GM23248 (cell line): ENCODE data around the gene MBNL1. TPM values are rescaled to one million over a fixed set of nuclear protein-coding genes. Genes with fewer than 3 reads are reported as not detected.

Source experiments
- DNase-seq: peaks from one replicate; pipeline ENCODE4 v3.0.0-alpha.2; 2015
- H2AFZ ChIP-seq: fragments of 200-600 bp; sonication (generic); 2 replicates; pipeline ENCODE4 v1.6.1; 2016; ENCODE audit warnings: antibody characterized with exemption
- H3F3A ChIP-seq: fragments of 200-600 bp; sonication (generic); 2 replicates; pipeline ENCODE4 v1.6.1; 2016; ENCODE audit warnings: mild to moderate bottlenecking, antibody characterized with exemption, mixed run types; ENCODE audit not compliant: insufficient read depth
- H3K27ac ChIP-seq: fragments of 200-600 bp; sonication (generic); 2 replicates; pipeline ENCODE4 v1.5.1; 2016; ENCODE audit warnings: mild to moderate bottlenecking
- H3K27me3 ChIP-seq: fragments of 200-600 bp; sonication (generic); replicated peaks from 2 replicates; pipeline ENCODE4 v1.6.1; 2016; ENCODE audit warnings: mild to moderate bottlenecking; ENCODE audit not compliant: insufficient read depth
- H3K36me3 ChIP-seq: fragments of 200-600 bp; sonication (generic); 2 replicates; pipeline ENCODE4 v1.6.1; 2016; ENCODE audit warnings: low read depth, mild to moderate bottlenecking
- H3K4me1 ChIP-seq: fragments of 200-600 bp; sonication (generic); 2 replicates; pipeline ENCODE4 v1.6.1; 2016; ENCODE audit warnings: mild to moderate bottlenecking; ENCODE audit not compliant: insufficient read depth
- H3K4me2 ChIP-seq: fragments of 200-600 bp; sonication (generic); one replicate; pipeline ENCODE4 v1.6.1; 2016; ENCODE audit warnings: mild to moderate bottlenecking; ENCODE audit not compliant: unreplicated experiment
- H3K4me3 ChIP-seq: fragments of 200-600 bp; sonication (generic); 2 replicates; pipeline ENCODE4 v1.5.1; 2016; ENCODE audit warnings: mild to moderate bottlenecking
- H3K79me2 ChIP-seq: fragments of 200-600 bp; sonication (generic); 2 replicates; pipeline ENCODE4 v1.6.1; 2016; ENCODE audit warnings: mild to moderate bottlenecking; ENCODE audit not compliant: insufficient read depth
- H3K9ac ChIP-seq: fragments of 200-600 bp; sonication (generic); 2 replicates; pipeline ENCODE4 v1.6.1; 2016; ENCODE audit warnings: mild to moderate bottlenecking
- H3K9me2 ChIP-seq: fragments of 200-600 bp; sonication (generic); 2 replicates; pipeline ENCODE4 v1.6.1; 2016; ENCODE audit warnings: mixed run types, mild to moderate bottlenecking, moderate library complexity; ENCODE audit not compliant: insufficient read depth
- H3K9me3 ChIP-seq: fragments of 200-600 bp; sonication (generic); one replicate; pipeline ENCODE4 v1.6.1; 2017; ENCODE audit warnings: low read depth
- H4K20me1 ChIP-seq: fragments of 200-600 bp; sonication (generic); 2 replicates; pipeline ENCODE4 v1.6.0; 2016; ENCODE audit not compliant: insufficient read depth
- EZH2 ChIP-seq: fragments of 200-600 bp; sonication (generic); IDR thresholded peaks from 2 replicates; pipeline ENCODE4 v1.6.1; 2018; ENCODE audit warnings: antibody characterized with exemption, mild to moderate bottlenecking; ENCODE audit not compliant: insufficient read depth, poor library complexity, severe bottlenecking
- EZH2phosphoT487 ChIP-seq: fragments of 200-600 bp; sonication (generic); IDR thresholded peaks from 2 replicates; pipeline ENCODE4 v1.6.1; 2018; ENCODE audit warnings: antibody characterized with exemption, moderate library complexity, mild to moderate bottlenecking, low read depth; ENCODE audit not compliant: insufficient read depth
- WGBS, 2 experiments: methylation state at CpG; one replicate each; pipeline ENCODE4 v1.1.6; 2015 to 2017; ENCODE audit warnings: low lambda C conversion rate in 2 of 2, low coverage in 1 of 2; ENCODE audit errors: missing lambda C conversion rate in 2 of 2; 5-methylcytosine and 5-hydroxymethylcytosine counted together
- in situ Hi-C: fragments of 300-500 bp; cut with MboI; formaldehyde crosslinking; loops from 2 replicates; pipeline ENCODE4 v1.15.0; 2020
- polyA plus RNA-seq: library from polyadenylated mRNA; unstranded; fragments of >200 nt; fragmentation: Nextera tagmentation; extraction: Ambion mirVana; gene quantifications from 2 replicates; pipeline ENCODE4 v1.2.1, GENCODE V29; 2016
- small RNA-seq: library from RNA; depleted of rRNA; stranded (forward); fragments of <200 nt; gene quantifications from one replicate; pipeline ENCODE3, GENCODE V24; 2014; ENCODE audit warnings: low read depth, low replicate concordance
- total RNA-seq: library from RNA; depleted of rRNA; stranded (reverse); fragments of >200 nt; shearing (Covaris generic); gene quantifications from 2 replicates; pipeline ENCODE4 v1.2.3, GENCODE V29; 2014

The MBNL1 gene
- total and polyA plus RNA-seq, 2 experiments from 2014 or later: 89.5 to 262 TPM

DNA sequence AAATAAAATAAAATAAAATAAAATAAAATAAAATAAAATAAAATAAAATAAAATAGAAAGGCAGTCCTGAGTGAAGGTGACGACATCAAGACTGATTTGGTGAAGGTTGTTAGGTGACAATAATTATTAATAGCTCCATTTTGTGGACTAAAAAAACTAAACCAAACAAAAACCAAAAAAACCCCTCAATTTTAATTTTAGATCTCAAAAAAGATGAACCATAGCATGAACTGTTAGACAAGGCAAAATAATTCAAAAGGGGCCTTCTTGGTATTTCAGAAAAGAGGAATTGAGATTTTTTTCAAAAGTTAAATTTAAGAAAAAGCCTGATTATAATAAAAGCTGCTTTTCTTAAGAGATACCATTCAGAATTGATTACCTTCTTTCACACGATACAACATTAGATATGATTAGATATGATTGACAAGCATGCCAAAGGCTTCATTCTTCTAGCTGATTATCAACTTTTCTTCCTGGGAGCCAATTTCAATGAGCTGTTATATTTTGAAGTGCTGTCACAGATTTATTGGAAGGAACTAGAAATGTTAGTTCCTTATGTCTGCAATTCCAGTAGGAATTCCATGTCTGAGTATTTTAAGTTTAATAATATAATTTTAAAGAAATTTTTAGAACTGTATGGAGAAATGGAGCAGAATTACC lies 244.7 kb downstream of the MBNL1 start:
- no peaks in the 10 kb centered on the region for H3K79me2 ChIP-seq
- H4K20me1 ChIP-seq: no peaks in the 10 kb centered on the region
- no peaks in the 10 kb centered on the region for H3K27me3 ChIP-seq
- 74 to 76% methylated on average over 2 of the region's 2 CpGs for WGBS, 2 experiments
- no peak for DNase-seq
- no peak overlapping the region for H3K9ac ChIP-seq
- no peaks in the 10 kb centered on the region for H3K36me3 ChIP-seq
- no peaks in the 10 kb centered on the region for H3K9me2 ChIP-seq
- no peak overlapping the region for H2AFZ ChIP-seq
- in situ Hi-C loops: no loop called here
- no peak overlapping the region for H3K27ac ChIP-seq
- no peaks in the 10 kb centered on the region for H3K9me3 ChIP-seq
- no peaks in the 10 kb centered on the region for H3K4me1 ChIP-seq
- TF ChIP-seq EZH2 (no peak), EZH2phosphoT487 (no peak)
- no peaks in the 10 kb centered on the region for H3F3A ChIP-seq
- H3K4me2 ChIP-seq: no peak overlapping the region
- H3K4me3 ChIP-seq: no peak overlapping the region

Small RNAs within 50 kb of the gene (small RNA-seq; reads per million reads assigned to genes)
- gene RF00019: not detected
